ENCODE data around the gene ENAH.

- TF ChIP-seq CTCF (IDR thresholded peaks at IDR 0.05; ENCODE audit: insufficient read depth, low read depth, low read length) (no peak), EZH2 (IDR thresholded peaks at IDR 0.05; ENCODE audit: insufficient read depth, low read length) (no peak)
Observed at GRCh38 chr1:225494789-225495359, 158.0 kb downstream of the ENAH start.
